OCI-LY1 (cell line): ENCODE results near the gene TIMM13.

ENCODE experiments used
- CTCF ChIP-seq: fragments of 200-600 bp; sonication (generic), shearing (Covaris generic); IDR thresholded peaks from 2 replicates; pipeline ENCODE4 v1.5.1; 2017; ENCODE audit warnings: mild to moderate bottlenecking, antibody characterized with exemption, low read length, moderate library complexity, mixed read lengths
- EZH2 ChIP-seq: fragments of 200-600 bp; sonication (generic), shearing (Covaris generic); IDR thresholded peaks from 2 replicates; pipeline ENCODE4 v1.8.0; 2017; ENCODE audit warnings: borderline replicate concordance, mixed run types, mild to moderate bottlenecking, antibody characterized with exemption, low read length, moderate library complexity, mixed read lengths

- TF ChIP-seq CTCF (no peak), EZH2 (no peak)
These were observed 15.9 kb upstream of the TIMM13 start for GRCh38 chr19:2443116-2443784.
